Panc1 (cell line): ENCODE data around the gene SLC6A19.

ENCODE experiments used
- CTCF ChIP-seq: fragments of 450-650 bp; IDR thresholded peaks from 2 replicates; pipeline ENCODE4 v1.5.1; 2017; ENCODE audit warnings: mild to moderate bottlenecking
- REST ChIP-seq, 2 experiments: IDR thresholded peaks; 2 replicates each; pipeline ENCODE4 v1.6.1; 2011 to 2012; ENCODE audit warnings: low read depth in 2 of 2, control low read depth in 1 of 2, low read length in 1 of 2, mild to moderate bottlenecking in 1 of 2, moderate library complexity in 1 of 2; ENCODE audit not compliant: insufficient read depth in 1 of 2

GRCh38 chr5:1202798-1203185 is 1.4 kb downstream of the SLC6A19 start:
- TF ChIP-seq REST (IDR thresholded peaks at IDR 0.05; ENCODE audit: insufficient read depth in 1 of 2, low read depth in 2 of 2, low read length in 1 of 2) (no peak), CTCF (no peak)
